ENCODE results near the gene FMO1. TPM values are rescaled to one million over a fixed set of nuclear protein-coding genes. Genes with fewer than 3 reads are reported as not detected.

The FMO1 gene
- total and polyA plus RNA-seq, 2 of the 8 experiments (the other 6 are each of a cell fraction or from before 2014, with no cell fraction given), result 0.11 TPM; not detected in 1

- DNase-seq (ENCODE audit: low read depth in 1 of 2, low spot score in 2 of 2), result no peak
- Histone ChIP-seq H4K91ac (replicated peaks; ENCODE audit: insufficient read length, low read length) (no peak overlapping the region), H3K4me1 (replicated peaks in 1 of 4; ENCODE audit: control insufficient read depth in 3 of 4, insufficient read depth in 4 of 4, low read length in 3 of 4) (peaks cover 0 to 14% (median 6%) of the 10 kb centered on the region in 4 experiments; a peak in 3 of 7 replicates), H2BK20ac (ENCODE audit: low read length) (no peak overlapping the region), H3K79me1 (ENCODE audit: low read depth, low read length) (no peaks in the 10 kb centered on the region), H4K20me1 (replicated peaks in 1 of 2; ENCODE audit: control insufficient read depth in 1 of 2, insufficient read depth in 2 of 2, low read length in 2 of 2) (no peaks in the 10 kb centered on the region), H3K4me3 (ENCODE audit: extremely low read depth in 1 of 4, insufficient read depth in 2 of 4, low read depth in 3 of 4, low read length in 4 of 4) (no peak overlapping the region), H3K9me3 (ENCODE audit: insufficient read depth in 2 of 2, low read depth in 1 of 2, low read length in 1 of 2) (no peaks in the 10 kb centered on the region), H4K8ac (ENCODE audit: extremely low read depth, insufficient read depth, low read length) (no peak overlapping the region), H3K27me3 (replicated peaks in 1 of 4; ENCODE audit: control insufficient read depth in 3 of 4, extremely low read depth in 1 of 4, insufficient read depth in 3 of 4, low read length in 3 of 4) (no peaks in the 10 kb centered on the region), H3K56ac (replicated peaks; ENCODE audit: insufficient read length, low read depth, low read length) (no peak overlapping the region), H2BK120ac (replicated peaks; ENCODE audit: low read depth, low read length) (no peak overlapping the region), H2BK12ac (ENCODE audit: low read depth, low read length) (no peak overlapping the region; the same call in 1 of the 2 replicates), H3K14ac (ENCODE audit: insufficient read length) (no peak overlapping the region), H3K9ac (replicated peaks in 1 of 4; ENCODE audit: extremely low read depth in 1 of 4, low read depth in 3 of 4, low read length in 3 of 4) (no peak overlapping the region), H2BK5ac (ENCODE audit: low read depth, low read length) (no peak overlapping the region), H4K5ac (ENCODE audit: insufficient read length, low read depth, low read length) (peak overlapping the region; percentile 1), H3K23ac (ENCODE audit: insufficient read length) (no peak overlapping the region), H3K79me2 (ENCODE audit: control insufficient read depth in 1 of 2, insufficient read depth in 2 of 2, low read length in 2 of 2) (no peaks in the 10 kb centered on the region), H3K4me2 (ENCODE audit: insufficient read depth in 1 of 2, low read depth in 2 of 2, low read length in 2 of 2) (no peak overlapping the region), H3K36me3 (ENCODE audit: control insufficient read depth in 2 of 4, insufficient read depth in 4 of 4, low read length in 3 of 4) (peaks cover 0 to 3% (median 0%) of the 10 kb centered on the region in 4 experiments; a peak in 2 of 8 replicates), H2AK5ac (ENCODE audit: low read depth, low read length) (no peak overlapping the region), H2AFZ (ENCODE audit: low read length) (no peak overlapping the region), H3K23me2 (ENCODE audit: low read depth, low read length) (no peaks in the 10 kb centered on the region), H3K4ac (replicated peaks; ENCODE audit: insufficient read length, low read depth, low read length) (no peak overlapping the region), H3K27ac (ENCODE audit: low read depth, low read length) (no peak overlapping the region), H2BK15ac (ENCODE audit: low read length) (no peak overlapping the region), H3K18ac (ENCODE audit: extremely low read depth, low read length) (no peak overlapping the region)
- ChIA-PET CTCF (ENCODE audit: partially characterized antibody) (interaction anchor here (1.2 to 3.5 kb wide), 6 partner anchors 9 to 33 kb away, joined by 3 to 17 read pairs (median 5); no protein-coding TSS in a partner anchor), POLR2A (ENCODE audit: partially characterized antibody) (no interaction called here)
- 93% methylated on average over 3 of the region's 3 CpGs; no CpG with 5 or more reads in 1 of the 2 experiments for WGBS, 2 experiments (ENCODE audit: extremely low coverage in 1 of 2, insufficient coverage in 1 of 2, insufficient read length in 1 of 2, insufficient replicate concordance in 2 of 2, low coverage in 1 of 2, low lambda C conversion rate in 2 of 2, missing lambda C conversion rate in 1 of 2)
- no peak for FAIRE-seq
- TF ChIP-seq SRF (IDR thresholded peaks at IDR 0.05; ENCODE audit: low read depth, low read length), result no peak
- TF ChIP-seq ZNF274 (IDR thresholded peaks at IDR 0.05; ENCODE audit: borderline replicate concordance, extremely low read depth, low read length), result no peak
- no peak for TF ChIP-seq MAFK (IDR thresholded peaks at IDR 0.05; ENCODE audit: low read depth, low read length)
Observed at GRCh38 chr1:171212607-171213351, 35.5 kb upstream of the FMO1 start.

Measured in H1 (cell line).